Effector CD4-positive, alpha-beta T cell (primary cell): ENCODE data around the gene HID1.
"Not testable (repeated sequence)": the region's sequence is repeated elsewhere in the genome, so short reads cannot be mapped to it uniquely, and the experiment has no call there.

Experiments used
- DNase-seq: peaks from one replicate; pipeline ENCODE4 v3.0.0-alpha.2; 2020

HID1 gene

DNA sequence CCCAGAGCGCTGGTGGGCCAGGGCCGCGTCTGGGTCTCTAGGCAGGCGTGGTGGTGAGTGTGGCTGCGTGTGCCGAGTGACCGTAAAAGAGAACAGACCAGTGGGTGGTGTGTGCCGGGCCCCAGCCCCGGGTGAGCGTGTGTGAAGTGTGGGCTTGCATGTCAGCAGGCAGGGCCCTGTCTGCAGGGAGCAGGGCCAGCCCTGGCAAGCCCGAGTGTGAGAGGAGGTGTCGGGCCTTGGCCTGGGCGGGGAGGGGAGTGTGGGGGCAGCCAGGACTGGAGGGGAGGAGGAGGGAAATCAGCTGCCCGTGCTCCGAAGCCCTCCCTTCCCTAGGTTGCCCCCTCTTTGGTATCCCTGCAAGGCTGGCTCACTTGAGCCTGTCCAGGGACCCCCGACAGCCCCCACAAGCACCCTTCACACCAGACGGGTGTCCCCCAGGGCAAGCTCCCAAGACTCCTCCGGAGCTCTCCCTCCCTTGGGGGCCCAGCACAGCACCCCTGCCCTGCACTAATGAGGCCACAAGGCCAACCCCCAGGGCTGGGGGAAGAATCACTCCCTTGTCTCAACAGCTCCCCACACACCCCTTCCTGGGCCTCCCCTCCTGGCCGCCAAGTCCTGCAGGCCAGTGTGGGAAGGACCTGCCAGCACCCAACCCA is 51.4 kb downstream of the HID1 start:
- DNase-seq: no peak

DNA sequence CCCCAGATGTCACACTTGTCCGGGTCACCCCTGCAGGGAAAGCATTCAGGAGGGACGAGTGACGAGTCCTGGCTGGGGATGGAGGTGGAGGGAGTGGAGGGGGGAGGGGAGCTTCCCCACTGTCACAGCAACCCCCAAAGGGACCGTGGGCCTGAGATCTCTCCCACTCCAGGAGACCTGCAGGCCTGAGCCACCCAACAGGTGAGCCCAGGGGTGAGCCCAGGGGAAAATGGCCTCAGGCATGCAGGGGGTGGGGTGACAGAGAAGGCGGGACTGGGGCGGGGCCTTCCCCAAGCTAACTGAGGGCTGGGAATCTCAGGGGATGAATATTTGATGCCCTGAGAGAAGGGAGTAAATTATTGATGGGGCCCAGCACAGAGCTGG is 51.9 kb downstream of the HID1 start:
- DNase-seq: no peak

DNA sequence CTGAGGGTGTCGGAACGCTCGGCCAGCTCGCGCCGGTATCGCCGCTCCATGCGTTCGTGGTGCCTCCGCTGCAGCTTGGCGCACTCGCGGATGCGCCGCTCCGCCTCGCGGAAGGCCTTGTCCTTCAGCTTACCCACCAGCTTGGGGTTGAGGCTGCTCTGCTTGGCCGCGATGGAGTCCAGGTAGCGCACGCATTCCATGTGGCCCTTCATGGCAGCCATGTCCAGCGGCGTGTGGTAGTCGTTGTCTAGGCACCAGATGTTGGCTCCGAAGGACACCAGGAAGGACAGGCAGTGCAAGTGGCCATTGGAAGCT is 52.3 kb downstream of the HID1 start:
- no peak for DNase-seq

DNA sequence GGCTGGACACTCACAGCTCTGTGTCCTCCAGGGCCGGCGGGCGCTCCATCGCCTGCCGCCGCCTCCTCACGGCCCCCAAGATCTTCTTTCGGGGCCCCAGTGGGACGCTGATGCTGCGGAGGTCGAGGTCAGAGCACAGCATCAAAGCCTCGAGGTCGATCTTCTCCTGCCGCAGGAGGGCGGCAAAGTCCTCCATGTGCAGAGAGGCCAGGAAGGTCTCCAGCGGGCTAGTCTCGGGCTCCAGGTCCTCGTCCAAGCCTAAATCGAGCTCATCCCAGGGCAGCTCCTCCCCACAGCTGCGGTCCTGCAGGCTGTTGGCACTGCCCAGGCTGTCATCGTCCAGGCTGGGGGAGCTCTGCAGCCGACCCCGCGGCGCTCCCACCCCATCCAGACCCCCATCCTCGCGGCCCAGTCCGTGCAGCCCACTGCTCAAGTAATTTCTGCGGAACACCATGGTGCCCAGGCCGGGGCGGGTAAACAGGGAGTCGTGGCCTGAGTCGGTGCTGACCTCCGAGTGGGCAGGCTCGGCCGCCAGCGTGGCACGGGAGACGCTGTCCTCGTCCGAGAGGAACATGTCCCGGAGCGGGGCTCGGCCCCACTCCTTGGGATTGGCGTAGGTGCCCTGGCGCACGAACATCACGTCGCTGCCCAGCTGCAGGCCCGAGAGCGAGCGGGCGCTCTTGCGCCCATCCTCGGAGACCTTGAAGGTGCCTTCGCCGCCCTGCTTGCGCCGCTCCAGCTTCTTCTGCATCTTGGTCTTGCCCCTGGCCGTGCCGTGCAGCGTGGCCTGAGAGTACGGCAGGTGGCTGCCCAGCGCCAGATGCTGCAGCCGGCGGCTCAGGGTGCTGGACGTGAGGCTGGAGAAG is 52.9 kb downstream of the HID1 start:
- DNase-seq: no peak

DNA sequence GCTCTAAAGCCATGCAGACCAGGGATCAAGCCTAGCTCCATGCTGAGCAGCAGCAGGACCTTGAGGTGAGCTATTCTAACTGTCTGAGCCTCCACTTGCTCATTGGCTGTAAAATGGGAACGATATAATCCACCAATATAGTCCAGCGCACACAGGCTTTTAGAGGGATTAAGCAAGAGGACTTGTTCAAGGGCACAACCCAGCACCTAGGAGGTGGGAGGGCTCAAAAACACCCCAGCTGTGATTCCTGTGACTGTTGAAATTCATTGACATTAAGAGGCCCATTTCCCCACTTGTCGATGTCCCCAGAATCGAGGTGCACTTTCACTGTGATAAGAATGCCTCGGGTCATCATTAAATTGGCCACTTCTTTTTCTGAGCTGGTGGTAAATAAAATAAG is 53.7 kb downstream of the HID1 start:
- no peak for DNase-seq

DNA sequence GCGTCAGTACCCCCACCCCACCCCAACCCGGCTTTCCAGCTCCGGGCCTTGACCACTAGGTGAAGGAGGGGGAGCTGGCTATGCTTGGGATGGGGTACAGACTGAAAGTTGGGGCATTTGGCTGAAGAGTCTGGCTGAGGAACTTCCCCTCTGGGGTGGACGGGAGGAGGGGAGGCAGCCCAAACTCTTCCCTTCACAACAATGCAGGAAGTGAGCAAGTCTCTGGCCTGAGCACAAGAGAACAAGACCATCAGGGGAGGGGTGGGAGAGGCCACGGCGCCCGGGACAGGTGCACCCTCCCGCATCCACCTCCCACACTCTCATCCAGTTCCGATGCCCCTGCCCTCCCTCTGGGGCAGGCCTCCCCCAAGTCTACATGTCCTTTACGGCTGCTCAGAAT is 55.1 kb downstream of the HID1 start:
- DNase-seq: no peak

DNA sequence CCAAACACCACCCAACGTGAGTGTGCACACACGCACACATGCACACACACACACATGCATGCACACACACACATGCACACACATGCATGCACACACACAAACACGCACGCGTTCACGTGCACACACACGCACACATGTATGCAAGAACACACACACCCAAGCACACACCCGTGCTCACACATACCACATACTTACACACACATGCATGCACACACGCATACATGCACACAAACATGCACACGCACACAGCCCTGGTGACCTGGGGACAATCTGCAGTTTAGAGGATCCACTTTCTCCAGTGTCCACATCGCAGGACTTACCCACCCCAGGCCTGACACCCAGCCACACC is 55.7 kb downstream of the HID1 start:
- DNase-seq: no peak

DNA sequence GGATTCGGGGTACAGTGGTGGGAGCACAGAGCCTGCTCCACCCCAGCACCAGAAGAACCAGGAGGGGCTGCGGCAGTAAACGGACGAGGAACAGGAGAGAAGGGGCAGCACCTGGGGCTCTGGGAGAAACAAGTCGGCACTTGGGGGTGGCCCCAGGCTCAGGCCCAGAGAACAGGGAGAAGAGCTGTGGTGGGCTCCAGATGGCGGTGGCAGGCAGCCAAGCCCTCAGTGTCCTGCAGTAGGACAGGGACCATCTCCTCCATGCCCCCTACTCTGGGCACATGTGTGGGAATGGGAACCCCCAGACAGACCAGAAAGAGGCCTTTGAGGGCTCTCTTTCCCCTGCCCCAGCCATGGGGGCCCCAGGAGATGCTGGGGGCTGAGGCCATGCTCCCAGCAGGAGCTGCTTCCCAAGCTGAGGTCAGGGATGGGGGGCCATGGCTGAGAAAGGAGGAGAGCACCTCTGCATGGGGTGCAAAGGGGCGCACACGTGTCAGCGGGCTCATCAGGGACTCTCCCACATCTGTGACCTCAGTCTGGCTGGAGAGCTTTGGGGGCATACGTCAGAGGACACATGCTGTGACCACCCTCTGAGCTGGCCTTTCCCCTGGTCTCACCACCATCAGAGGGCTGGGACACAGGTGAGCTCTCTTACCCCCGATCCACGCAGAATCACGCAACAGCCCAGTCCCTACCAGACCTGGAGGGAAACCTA is 56.3 kb downstream of the HID1 start:
- DNase-seq: no peak

DNA sequence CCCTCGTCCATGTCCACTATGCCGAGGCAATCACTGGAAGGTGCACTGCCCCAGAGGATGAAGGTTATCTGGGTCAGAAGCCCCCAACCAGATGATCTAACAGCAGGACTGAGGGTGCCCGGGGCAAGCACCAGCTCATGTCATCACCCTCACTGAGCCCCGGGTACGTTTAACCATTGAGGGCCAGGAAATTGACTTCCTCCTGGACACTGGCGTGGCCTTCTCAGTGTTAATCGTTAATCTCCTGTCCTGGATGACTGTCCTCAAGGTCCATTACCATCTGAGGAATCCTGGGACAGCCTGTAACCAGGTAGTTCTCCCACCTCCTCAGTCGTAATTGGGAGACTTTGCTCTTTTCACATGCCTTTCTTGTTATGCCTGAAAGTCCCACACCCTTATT is 61.1 kb downstream of the HID1 start:
- not testable (repeated sequence) for DNase-seq

DNA sequence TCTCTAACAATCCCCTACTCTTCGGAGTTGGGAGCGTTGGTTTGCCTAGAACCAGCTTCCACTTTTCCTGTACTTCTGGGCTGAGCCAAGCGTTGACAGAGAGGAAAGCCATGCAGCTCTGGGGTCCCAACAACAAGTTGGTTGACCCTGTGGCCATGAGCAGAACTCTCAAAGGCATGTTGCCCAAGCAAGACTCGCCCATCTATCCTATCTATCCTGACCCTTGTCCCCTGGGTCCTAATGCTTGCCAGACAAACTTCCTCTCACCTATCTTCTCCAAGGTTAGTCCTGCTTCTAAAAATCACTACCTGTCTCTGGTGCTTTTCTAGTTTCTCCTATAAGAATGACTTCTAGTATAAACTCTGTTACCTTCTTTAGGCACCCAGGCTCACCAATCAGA is 63.5 kb downstream of the HID1 start:
- DNase-seq: not testable (repeated sequence)

DNA sequence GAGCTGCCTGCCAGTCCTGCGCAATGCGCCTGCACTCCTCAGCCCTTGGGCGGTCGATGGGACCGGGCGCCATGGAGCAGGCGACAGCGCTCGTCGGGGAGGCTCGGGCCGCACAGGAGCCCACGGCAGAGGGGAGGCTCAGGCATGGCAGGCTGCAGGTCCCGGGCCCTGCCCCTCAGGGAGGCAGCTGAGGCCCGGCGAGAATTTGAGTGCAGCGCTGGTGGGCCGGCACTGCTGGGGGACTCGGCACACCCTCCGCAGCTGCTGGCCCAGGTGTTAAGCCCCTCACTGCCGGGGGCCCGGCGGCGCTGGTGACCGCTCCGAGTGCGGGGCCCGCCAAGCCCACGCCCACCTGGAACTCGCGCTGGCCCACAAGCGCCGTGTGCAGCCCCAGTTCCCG is 65.5 kb downstream of the HID1 start:
- DNase-seq: no peak

DNA sequence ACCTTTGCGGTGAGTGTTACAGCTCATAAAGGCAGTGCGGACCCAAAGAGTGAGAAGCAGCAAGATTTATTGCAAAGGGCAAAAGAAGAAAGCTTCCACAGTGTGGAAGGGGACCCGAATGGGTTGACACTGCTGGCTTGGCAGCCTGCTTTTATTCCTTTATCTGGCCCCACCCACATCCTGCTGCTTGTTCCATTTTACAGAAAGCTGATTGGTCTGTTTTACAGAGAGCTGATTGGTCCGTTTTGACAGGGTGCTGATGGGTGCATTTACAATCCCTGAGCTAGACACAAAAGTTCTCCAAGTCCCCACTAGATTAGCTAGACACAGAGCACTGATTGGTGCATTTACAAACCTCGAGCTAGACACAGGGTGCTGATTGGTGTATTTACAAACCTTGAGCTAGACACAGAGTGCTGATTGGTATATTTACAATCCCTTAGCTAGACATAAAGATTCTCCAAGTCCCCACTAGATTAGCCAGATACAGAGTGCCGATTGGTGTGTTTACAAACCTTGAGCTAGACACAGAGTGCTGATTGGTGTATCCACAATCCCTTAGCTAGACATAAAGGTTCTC is 66.3 kb downstream of the HID1 start:
- not testable (repeated sequence) for DNase-seq

DNA sequence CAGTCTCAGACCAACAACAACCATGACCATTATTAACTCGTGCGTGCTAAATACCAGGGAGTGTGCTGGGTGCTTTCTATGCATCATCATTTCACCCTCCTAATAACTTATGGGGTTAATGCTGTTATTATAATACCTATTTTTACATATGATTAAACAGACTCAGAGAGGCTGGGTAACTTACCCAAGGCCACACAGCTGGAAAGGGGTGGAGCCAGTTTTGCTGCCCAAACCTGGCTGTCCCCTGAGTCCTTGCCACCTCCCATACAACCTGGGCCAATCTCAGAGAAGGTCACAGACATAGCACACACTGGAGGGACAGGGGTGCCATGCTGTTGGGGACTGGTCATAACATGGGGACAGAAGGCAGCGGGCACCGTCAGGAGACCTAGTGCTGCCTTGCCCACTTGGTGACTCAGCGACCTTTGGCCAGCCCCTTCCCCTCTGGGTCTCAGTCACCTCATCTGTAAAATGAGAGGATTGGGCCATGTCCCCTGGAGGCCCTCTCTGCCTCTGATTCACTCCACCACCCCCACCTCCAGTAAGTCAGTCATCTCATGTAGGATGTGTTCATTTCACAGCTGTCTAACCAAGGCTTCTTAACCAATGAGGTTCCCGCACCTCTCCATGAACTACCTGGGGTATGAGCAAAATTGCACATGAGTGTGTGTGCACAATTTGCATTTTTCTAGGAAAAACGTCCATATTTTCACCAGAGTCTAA is 67.7 kb downstream of the HID1 start:
- DNase-seq: no peak

DNA sequence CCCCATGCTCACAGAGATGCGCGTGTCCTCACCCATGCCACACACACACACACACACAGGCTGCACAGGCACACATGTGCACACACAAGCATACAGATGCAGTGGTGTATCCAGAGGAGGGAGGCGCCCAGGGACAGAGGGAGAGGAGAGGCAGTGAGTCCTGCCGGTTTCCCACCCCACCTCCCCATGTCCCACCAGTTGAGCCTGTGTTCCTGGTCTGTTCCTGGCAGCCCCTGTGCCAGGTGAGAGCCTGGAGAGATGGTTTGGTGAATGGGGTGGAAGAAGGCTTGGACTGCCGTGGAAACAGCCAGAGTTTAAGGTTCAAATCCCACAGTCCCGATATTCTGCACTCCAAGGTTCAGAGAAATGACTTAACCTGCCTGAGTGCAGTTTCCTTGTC is 68.9 kb downstream of the HID1 start:
- no peak for DNase-seq

DNA sequence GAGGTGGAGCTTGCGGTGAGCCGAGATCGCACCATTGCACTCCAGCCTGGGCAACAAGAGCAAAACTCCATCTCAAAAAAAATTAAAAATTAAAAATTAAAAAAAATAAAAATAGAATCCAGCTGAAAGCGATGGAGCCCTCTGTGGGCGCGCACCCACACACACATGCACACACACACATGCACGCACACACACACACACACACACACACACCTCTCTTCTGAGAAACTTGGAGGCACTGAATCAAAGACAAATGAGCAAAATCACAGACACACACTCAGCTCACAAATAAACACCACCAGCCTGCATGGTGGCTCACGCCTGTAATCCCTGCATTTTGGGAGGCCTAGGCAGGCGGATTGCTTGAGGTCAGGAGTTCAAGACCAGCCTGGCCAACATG is 69.5 kb downstream of the HID1 start:
- DNase-seq: no peak

DNA sequence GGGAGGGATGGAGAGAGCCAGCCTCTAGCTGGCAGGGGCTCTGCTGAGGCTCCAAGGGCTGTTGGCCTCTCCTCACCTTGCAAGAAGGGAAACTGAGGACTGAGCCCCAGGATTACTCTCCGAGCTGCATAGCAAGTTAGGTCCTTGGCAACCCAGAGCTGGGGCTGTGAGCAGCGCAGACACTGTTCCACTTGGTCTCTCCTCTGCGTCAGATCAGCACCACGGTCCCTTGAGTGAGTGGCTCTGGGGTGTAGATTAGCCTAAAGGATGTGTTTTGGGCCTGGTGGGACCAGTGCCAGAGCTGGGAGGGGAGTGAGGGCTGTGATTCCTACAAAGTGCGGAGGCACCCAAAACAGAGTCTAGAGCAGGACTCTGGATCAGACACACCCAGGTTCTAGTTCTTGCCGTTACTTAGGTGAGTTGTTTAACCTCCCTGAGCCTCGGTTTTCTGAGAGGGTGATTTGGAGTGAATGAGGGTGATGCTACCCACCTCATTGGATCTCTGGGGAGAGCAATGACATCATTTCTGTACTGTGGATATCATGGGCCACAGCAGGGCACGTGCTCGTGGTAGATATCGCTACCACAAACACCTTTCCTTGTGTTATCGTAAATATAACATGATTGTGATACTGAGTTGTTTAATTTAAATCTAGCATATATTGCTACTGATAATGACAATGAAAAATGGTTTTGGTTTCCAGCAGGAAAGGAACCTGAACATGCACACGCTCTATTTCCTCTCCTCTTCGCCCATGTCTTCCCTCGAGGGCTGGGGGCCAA is 71.0 kb downstream of the HID1 start:
- DNase-seq: no peak
